GM13976 (cell line): ENCODE measurements around the gene TOMM22.

Source experiments
- DNase-seq: peaks from one replicate; pipeline ENCODE4 v3.0.0; 2012; ENCODE audit warnings: low spot score
- CTCF ChIP-seq: IDR thresholded peaks from 2 replicates; pipeline ENCODE4 v1.5.1; 2012; ENCODE audit warnings: borderline replicate concordance, mild to moderate bottlenecking; ENCODE audit not compliant: insufficient read depth; ENCODE audit errors: extremely low read depth, missing control alignments, control extremely low read depth
- in situ Hi-C: fragments of 300-500 bp; cut with MboI; formaldehyde crosslinking; loops from one replicate; pipeline ENCODE4 v1.12.0; 2022; ENCODE audit warnings: low sequenced_read_pairs, mixed read lengths, inconsistent platforms; ENCODE audit not compliant: unreplicated experiment

The TOMM22 gene

GRCh38 chr22:38720350-38720749, 38.6 kb downstream of the TOMM22 start:
- no peak for TF ChIP-seq CTCF
- DNase-seq = no peak
- in situ Hi-C loops = no loop called here

DNA sequence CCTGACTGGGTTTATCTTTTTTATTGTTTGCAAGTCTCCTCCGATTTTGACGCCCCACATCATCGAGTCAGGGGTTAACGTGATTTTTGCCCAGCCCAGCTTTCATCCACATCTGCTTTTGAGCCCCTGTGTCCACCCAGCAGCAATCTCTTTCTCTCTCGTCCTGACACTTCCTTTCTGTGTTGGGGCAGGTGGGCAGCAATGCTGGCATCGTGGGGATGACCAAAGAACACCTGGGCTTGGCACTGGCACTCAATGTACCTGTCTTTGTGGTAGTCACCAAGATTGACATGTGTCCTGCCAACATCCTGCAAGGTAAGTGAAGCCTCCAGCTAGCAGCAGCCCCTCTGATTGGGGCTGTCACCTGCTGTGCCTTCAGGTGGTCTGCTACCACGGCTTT, 39.8 kb downstream of the TOMM22 start:
- TF ChIP-seq CTCF = no peak
- DNase-seq = no peak
- in situ Hi-C loops = no loop called here

DNA sequence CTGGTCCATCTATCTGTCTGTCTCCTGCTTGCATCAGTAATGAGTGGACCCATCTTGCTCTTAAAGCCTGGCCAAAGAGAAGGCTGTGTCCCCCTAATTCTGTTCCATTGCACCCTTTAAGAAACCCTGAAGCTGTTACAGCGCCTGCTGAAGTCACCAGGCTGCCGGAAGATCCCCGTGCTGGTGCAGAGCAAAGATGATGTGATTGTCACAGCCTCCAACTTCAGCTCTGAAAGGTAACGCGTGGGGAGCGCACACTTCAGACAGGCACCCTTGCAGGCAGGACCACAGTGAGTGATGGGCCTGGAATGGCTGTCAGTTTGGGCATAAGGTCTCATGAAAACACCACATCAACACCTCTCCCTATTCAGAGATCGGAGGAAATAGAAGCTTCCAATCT, 42.4 kb downstream of the TOMM22 start:
- in situ Hi-C loops = no loop called here
- DNase-seq = no peak
- TF ChIP-seq CTCF = no peak

GRCh38 chr22:38724926-38725571, 43.3 kb downstream of the TOMM22 start:
- TF ChIP-seq CTCF = peak; percentile 20
- peak; percentile 48 for DNase-seq
- in situ Hi-C loops = no loop called here

DNA sequence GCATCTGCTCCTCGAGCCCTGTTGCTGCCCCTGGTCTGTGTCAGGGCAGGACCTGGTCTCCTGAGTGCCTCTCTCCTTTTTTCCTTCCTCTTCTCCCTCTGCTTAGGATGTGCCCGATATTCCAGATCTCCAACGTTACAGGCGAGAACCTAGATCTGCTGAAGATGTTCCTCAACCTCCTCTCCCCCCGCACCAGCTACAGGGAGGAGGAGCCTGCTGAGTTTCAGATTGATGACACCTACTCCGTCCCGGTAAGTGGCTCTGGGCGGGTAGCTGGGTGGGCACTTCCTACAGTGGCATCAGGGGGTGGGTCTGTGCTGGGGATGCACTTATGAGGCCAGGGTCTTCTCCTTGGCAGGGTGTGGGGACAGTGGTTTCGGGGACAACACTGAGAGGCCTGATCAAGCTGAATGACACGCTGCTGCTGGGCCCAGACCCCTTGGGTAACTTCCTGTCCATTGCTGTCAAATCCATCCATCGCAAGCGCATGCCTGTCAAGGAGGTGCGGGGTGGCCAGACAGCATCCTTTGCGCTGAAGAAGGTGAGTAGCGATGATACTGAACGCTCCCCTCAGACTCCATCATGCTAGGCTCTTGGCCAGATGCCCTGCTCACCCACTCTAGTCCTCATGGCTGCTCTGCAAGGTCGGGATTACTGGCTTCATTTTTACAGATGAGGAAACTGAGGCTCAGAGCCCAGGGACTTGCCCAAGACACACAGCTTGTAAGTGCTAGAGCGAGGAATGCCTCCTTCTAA, 44.3 kb downstream of the TOMM22 start:
- no peak for TF ChIP-seq CTCF
- in situ Hi-C loops = no loop called here

DNA sequence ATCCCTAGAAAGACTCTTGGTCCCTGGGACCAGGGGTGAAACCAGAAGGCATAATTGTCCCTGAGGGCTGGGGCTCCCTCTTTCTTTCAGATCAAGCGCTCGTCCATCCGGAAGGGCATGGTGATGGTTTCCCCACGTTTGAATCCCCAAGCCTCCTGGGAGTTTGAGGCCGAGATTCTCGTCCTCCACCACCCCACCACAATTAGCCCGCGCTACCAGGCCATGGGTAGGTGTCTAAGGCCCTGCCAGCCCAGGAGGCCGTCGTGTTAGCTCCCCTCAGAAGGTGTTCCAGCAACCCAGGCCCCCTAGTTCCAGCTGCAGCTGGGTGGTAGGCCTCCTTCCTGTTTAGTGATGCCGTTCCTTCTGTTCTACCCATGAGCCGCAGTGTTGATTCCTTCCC, 45.4 kb downstream of the TOMM22 start:
- in situ Hi-C loops = no loop called here
- DNase-seq = no peak
- no peak for TF ChIP-seq CTCF

More for the DNA sequence above, 44.3 kb downstream of the TOMM22 start:
- no peak for DNase-seq
